MCF 10A (cell line): ENCODE data around the gene CAMTA1. TPM values are rescaled to one million over a fixed set of nuclear protein-coding genes. Genes with fewer than 3 reads are reported as not detected.

ENCODE experiments used
- BruUV-seq: library from RNA; stranded (reverse); fragments of 400-500 nt; replicated peaks from 2 replicates; lab custom pipeline; 2021; lab: Mats Ljungman, UMichigan
- CTCF ChIA-PET: fragments of 300-600 bp; sonication (Branson Sonifier 250); formaldehyde crosslinking; extraction: SDS; loops from one replicate; lab custom pipeline; 2021; ENCODE audit warnings: antibody characterized with exemption, inconsistent platforms; lab: Yijun Ruan, JAX
- POLR2A ChIA-PET: fragments of 300-600, 350-650 bp; sonication (Branson Sonifier 250); formaldehyde crosslinking; extraction: SDS; loops from one replicate; lab custom pipeline; 2020; ENCODE audit warnings: antibody characterized with exemption, inconsistent platforms; lab: Yijun Ruan, JAX
- DNase-seq: peaks from one replicate; pipeline ENCODE4 v3.0.0-alpha.2; 2018; ENCODE audit not compliant: unreplicated experiment
- H3K27ac Mint-ChIP-seq: one replicate; pipeline ENCODE4 v1.8.0; 2022; ENCODE audit warnings: mild to moderate bottlenecking, low read depth, mixed read lengths; ENCODE audit not compliant: unreplicated experiment
- H3K27me3 Mint-ChIP-seq: one replicate; pipeline ENCODE4 v1.8.0; 2022; ENCODE audit warnings: mixed read lengths; ENCODE audit not compliant: insufficient read depth, unreplicated experiment
- H3K36me3 Mint-ChIP-seq: one replicate; pipeline ENCODE4 v1.8.0; 2022; ENCODE audit warnings: mild to moderate bottlenecking, moderate library complexity, mixed read lengths; ENCODE audit not compliant: insufficient read depth, unreplicated experiment
- H3K4me1 Mint-ChIP-seq: one replicate; pipeline ENCODE4 v1.8.0; 2022; ENCODE audit warnings: mixed read lengths; ENCODE audit not compliant: insufficient read depth, unreplicated experiment
- H3K4me3 Mint-ChIP-seq: one replicate; pipeline ENCODE4 v1.8.0; 2022; ENCODE audit warnings: mild to moderate bottlenecking, moderate library complexity, mixed read lengths; ENCODE audit not compliant: unreplicated experiment
- H3K9me3 Mint-ChIP-seq: one replicate; pipeline ENCODE4 v1.8.0; 2022; ENCODE audit warnings: mixed read lengths; ENCODE audit not compliant: unreplicated experiment
- intact Hi-C: fragments of 100-400 bp; cut with micrococcal nuclease; formaldehyde crosslinking; loops from 2 replicates; pipeline ENCODE4 v1.14.1; 2022
- total RNA-seq: library from RNA; stranded (reverse); gene quantifications from 2 replicates; pipeline ENCODE4 v1.2.3, GENCODE V29; 2022
- TF ChIP-seq, protein P1 (sequence below): fragments of 200-600 bp; IDR thresholded peaks from one replicate; pipeline ENCODE4 v1.8.0; 2022; ENCODE audit warnings: antibody characterized with exemption, mild to moderate bottlenecking; ENCODE audit not compliant: unreplicated experiment

The CAMTA1 gene
- total RNA-seq, 1 experiment from 2014 or later = 74.1 TPM

DNA sequence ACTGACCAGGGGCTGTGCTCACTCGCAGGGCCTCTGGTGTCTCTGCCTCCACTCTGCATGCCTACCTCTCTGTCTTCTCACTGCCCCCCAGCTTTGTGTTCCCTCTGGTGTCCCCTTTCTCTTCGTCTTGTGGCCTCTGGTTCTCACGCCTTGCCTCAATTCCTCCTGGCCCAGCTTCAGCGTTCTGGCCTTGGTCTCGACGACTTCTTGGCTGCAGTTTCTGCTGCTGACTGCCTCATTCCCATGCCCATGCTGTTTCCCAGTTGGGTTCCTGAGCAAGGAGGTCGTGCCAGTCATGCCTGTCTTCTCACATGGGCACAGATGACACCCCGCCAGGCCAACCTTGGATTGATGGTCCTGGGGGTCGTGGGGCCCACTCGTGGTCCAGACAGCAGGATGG is 562.8 kb downstream of the CAMTA1 start:
- Mint-ChIP-seq H3K4me1 (no peaks in the 10 kb centered on the region), H3K36me3 (no peaks in the 10 kb centered on the region), H3K9me3 (no peaks in the 10 kb centered on the region), H3K4me3 (no peak overlapping the region), H3K27me3 (no peaks in the 10 kb centered on the region), H3K27ac (no peak overlapping the region)
- TF ChIP-seq, protein P1, sequence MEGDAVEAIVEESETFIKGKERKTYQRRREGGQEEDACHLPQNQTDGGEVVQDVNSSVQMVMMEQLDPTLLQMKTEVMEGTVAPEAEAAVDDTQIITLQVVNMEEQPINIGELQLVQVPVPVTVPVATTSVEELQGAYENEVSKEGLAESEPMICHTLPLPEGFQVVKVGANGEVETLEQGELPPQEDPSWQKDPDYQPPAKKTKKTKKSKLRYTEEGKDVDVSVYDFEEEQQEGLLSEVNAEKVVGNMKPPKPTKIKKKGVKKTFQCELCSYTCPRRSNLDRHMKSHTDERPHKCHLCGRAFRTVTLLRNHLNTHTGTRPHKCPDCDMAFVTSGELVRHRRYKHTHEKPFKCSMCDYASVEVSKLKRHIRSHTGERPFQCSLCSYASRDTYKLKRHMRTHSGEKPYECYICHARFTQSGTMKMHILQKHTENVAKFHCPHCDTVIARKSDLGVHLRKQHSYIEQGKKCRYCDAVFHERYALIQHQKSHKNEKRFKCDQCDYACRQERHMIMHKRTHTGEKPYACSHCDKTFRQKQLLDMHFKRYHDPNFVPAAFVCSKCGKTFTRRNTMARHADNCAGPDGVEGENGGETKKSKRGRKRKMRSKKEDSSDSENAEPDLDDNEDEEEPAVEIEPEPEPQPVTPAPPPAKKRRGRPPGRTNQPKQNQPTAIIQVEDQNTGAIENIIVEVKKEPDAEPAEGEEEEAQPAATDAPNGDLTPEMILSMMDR = no peak
- intact Hi-C loops = no loop called here
- BruUV-seq = no TSS peak
- POLR2A ChIA-PET = interaction anchor here (0.7 kb wide), 1 partner anchor 168 kb away, joined by 3 read pairs; no protein-coding TSS in a partner anchor
- CTCF ChIA-PET = interaction anchor here (0.6 kb wide), 1 partner anchor 8 kb away, joined by 3 read pairs; no protein-coding TSS in a partner anchor
- DNase-seq = no peak

GRCh38 chr1:7348580-7348979 is 563.3 kb downstream of the CAMTA1 start:
- no peaks in the 10 kb centered on the region for H3K4me1 Mint-ChIP-seq
- H3K36me3 Mint-ChIP-seq = no peaks in the 10 kb centered on the region
- ChIA-PET POLR2A (no interaction called here), CTCF (no interaction called here)
- TF ChIP-seq, protein P1 = no peak
- no peak overlapping the region for H3K27ac Mint-ChIP-seq
- no peaks in the 10 kb centered on the region for H3K9me3 Mint-ChIP-seq
- H3K4me3 Mint-ChIP-seq = no peak overlapping the region
- DNase-seq = no peak
- intact Hi-C loops = no loop called here
- no TSS peak for BruUV-seq
- H3K27me3 Mint-ChIP-seq = no peaks in the 10 kb centered on the region

- ChIA-PET POLR2A (no interaction called here), CTCF (no interaction called here)
- no peak overlapping the region for H3K27ac Mint-ChIP-seq
- no peaks in the 10 kb centered on the region for H3K9me3 Mint-ChIP-seq
- no peak overlapping the region for H3K4me3 Mint-ChIP-seq
- no peaks in the 10 kb centered on the region for H3K27me3 Mint-ChIP-seq
- H3K36me3 Mint-ChIP-seq = no peaks in the 10 kb centered on the region
- TF ChIP-seq, protein P1 = no peak
- no peak for DNase-seq
- no TSS peak for BruUV-seq
- H3K4me1 Mint-ChIP-seq = no peaks in the 10 kb centered on the region
- intact Hi-C loops = no loop called here
These were observed 565.5 kb downstream of the CAMTA1 start for GRCh38 chr1:7350804-7351203.

- TF ChIP-seq, protein P1 = no peak
- H3K36me3 Mint-ChIP-seq = no peaks in the 10 kb centered on the region
- no TSS peak for BruUV-seq
- POLR2A ChIA-PET = interaction anchor here (0.6 kb wide), 1 partner anchor 124 kb away, joined by 3 read pairs; no protein-coding TSS in a partner anchor
- intact Hi-C loops = no loop called here
- H3K27me3 Mint-ChIP-seq = no peaks in the 10 kb centered on the region
- CTCF ChIA-PET = no interaction called here
- H3K4me3 Mint-ChIP-seq = no peak overlapping the region
- no peaks in the 10 kb centered on the region for H3K9me3 Mint-ChIP-seq
- H3K4me1 Mint-ChIP-seq = no peaks in the 10 kb centered on the region
- H3K27ac Mint-ChIP-seq = no peak overlapping the region
- DNase-seq = no peak
These were observed 566.4 kb downstream of the CAMTA1 start for GRCh38 chr1:7351649-7352048.
